Measurements from ENCODE around the gene PSMB7. TPM values are rescaled to one million over a fixed set of nuclear protein-coding genes. Genes with fewer than 3 reads are reported as not detected.

Gene PSMB7
- total and polyA plus RNA-seq, 8 donors, result 39.0 to 99.9 (median 65.5) TPM

GRCh38 chr9:124345751-124346281 is 69.4 kb downstream of the PSMB7 start:
- Histone ChIP-seq H3K27me3 (no peaks in the 10 kb centered on the region), H3K27ac (no peak overlapping the region), H3K9me3 (no peaks in the 10 kb centered on the region), H3K4me3 (no peak overlapping the region), H3K4me1 (no peaks in the 10 kb centered on the region), H3K36me3 (peaks cover 0 to 42% (median 6%) of the 10 kb centered on the region in 3 donors)
- intact Hi-C loops (cut with DNase I), result no loop called here
- FAIRE-seq, result no peak
- TF ChIP-seq, protein P1, sequence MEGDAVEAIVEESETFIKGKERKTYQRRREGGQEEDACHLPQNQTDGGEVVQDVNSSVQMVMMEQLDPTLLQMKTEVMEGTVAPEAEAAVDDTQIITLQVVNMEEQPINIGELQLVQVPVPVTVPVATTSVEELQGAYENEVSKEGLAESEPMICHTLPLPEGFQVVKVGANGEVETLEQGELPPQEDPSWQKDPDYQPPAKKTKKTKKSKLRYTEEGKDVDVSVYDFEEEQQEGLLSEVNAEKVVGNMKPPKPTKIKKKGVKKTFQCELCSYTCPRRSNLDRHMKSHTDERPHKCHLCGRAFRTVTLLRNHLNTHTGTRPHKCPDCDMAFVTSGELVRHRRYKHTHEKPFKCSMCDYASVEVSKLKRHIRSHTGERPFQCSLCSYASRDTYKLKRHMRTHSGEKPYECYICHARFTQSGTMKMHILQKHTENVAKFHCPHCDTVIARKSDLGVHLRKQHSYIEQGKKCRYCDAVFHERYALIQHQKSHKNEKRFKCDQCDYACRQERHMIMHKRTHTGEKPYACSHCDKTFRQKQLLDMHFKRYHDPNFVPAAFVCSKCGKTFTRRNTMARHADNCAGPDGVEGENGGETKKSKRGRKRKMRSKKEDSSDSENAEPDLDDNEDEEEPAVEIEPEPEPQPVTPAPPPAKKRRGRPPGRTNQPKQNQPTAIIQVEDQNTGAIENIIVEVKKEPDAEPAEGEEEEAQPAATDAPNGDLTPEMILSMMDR (IDR thresholded peaks at IDR 0.05), result no peak
- 83 to 92% methylated on average over 9 of the region's 9 CpGs for WGBS, 2 donors
- DNase-seq, result peak in 1 of 6 donors; percentile 54
- ATAC-seq, result no peak

DNA sequence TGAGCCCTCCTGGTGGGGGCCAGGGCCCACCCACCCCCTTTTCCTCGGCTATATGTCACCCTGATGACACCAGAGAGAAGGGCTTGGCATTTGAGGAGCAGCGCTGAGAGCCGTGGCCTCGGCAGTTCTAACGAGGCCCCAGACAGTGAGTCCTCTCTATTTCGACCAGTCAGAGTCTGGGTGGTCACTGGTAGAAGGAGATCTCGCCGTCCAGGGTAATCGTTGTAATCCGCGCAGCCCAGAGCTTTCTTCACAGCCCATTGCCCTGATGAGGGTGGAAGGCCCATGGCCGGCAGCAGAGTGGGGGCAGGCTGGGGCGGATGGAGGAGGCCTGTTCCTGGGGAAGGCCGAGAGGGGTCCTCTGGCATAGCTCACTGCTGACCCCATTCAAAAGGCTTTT is 70.2 kb downstream of the PSMB7 start:
- no peak overlapping the region for H3K4me3 ChIP-seq
- ATAC-seq, result no peak
- FAIRE-seq, result no peak
- H3K27me3 ChIP-seq, result no peaks in the 10 kb centered on the region
- TF ChIP-seq, protein P1 (IDR thresholded peaks at IDR 0.05), result no peak
- no peak overlapping the region for H3K27ac ChIP-seq
- intact Hi-C loops (cut with DNase I), result no loop called here
- peaks cover 0 to 37% (median 6%) of the 10 kb centered on the region in 3 donors for H3K36me3 ChIP-seq
- no peaks in the 10 kb centered on the region for H3K4me1 ChIP-seq
- WGBS, 2 donors, result 87 to 90% methylated on average over 14 of the region's 14 CpGs
- H3K9me3 ChIP-seq, result no peaks in the 10 kb centered on the region
- DNase-seq, result no peak

- Histone ChIP-seq H3K4me3 (no peak overlapping the region), H3K9me3 (no peaks in the 10 kb centered on the region), H3K27ac (no peak overlapping the region), H3K4me1 (no peaks in the 10 kb centered on the region), H3K27me3 (no peaks in the 10 kb centered on the region), H3K36me3 (peaks cover 0 to 31% (median 1%) of the 10 kb centered on the region in 3 donors)
- ATAC-seq, result no peak
- TF ChIP-seq, protein P1 (IDR thresholded peaks at IDR 0.05), result no peak
- intact Hi-C loops (cut with DNase I), result no loop called here
- 90 to 93% methylated on average over 29 of the region's 29 CpGs for WGBS, 2 donors
- peak in 1 of 6 donors; percentile 49 for DNase-seq
- FAIRE-seq, result no peak
Observed at GRCh38 chr9:124344291-124345050, 70.8 kb downstream of the PSMB7 start.

GRCh38 chr9:124343533-124344290 is 71.5 kb downstream of the PSMB7 start:
- no peaks in the 10 kb centered on the region for H3K27me3 ChIP-seq
- peaks cover 0 to 24% (median 0%) of the 10 kb centered on the region in 3 donors for H3K36me3 ChIP-seq
- no peak overlapping the region for H3K4me3 ChIP-seq
- H3K4me1 ChIP-seq, result no peaks in the 10 kb centered on the region
- H3K9me3 ChIP-seq, result no peaks in the 10 kb centered on the region
- ATAC-seq, result no peak
- WGBS, 2 donors, result 92 to 94% methylated on average over 23 of the region's 23 CpGs
- H3K27ac ChIP-seq, result no peak overlapping the region
- TF ChIP-seq, protein P1 (IDR thresholded peaks at IDR 0.05), result no peak
- intact Hi-C loops (cut with DNase I), result no loop called here
- no peak for FAIRE-seq
- no peak for DNase-seq

Measured in pancreas (tissue), 10 donors.